ENCODE results near the gene CDK11B.
A peak's percentile ranks its signal among the peaks of the same experiment; 100 is the strongest.

Gene CDK11B

DNA sequence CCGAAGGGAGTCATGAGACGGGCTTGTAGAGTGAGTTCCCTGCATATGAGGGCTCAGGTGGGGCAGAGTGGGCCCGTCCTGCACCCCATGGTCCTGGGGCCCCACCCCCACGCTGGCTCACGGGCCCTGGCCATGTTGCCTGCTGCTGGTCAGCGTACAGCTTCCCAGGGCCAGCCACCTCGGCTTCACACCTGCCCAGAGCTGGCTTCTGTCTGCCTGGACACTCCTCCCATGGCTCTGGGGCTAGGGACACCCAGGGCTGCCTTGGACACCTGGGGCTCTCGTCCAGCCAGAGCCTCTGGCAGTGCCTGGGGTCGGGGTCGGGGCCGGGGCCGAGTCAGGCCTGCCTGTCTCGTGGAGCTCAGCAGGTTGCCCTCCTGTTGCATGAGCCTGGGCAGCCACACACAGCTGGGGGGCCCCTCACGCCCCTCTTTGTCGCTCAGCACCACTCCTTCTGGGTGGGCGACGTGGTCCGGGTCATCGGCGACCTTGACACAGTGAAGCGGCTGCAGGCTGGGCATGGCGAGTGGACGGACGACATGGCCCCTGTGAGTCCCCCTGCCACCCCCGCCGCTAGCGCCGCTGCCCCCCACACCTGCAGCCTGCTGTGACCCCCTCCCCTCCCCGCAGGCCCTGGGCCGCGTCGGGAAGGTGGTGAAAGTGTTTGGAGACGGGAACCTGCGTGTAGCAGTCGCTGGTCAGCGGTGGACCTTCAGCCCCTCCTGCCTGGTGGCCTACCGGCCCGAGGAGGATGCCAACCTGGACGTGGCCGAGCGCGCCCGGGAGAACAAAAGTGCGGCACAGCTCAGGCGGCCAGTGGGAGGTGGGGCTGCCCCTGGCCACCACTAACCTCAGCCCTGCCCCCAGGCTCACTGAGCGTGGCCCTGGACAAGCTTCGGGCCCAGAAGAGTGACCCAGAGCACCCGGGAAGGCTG, 32.3 kb downstream of the CDK11B start:
- DNase-seq, result no peak

DNA sequence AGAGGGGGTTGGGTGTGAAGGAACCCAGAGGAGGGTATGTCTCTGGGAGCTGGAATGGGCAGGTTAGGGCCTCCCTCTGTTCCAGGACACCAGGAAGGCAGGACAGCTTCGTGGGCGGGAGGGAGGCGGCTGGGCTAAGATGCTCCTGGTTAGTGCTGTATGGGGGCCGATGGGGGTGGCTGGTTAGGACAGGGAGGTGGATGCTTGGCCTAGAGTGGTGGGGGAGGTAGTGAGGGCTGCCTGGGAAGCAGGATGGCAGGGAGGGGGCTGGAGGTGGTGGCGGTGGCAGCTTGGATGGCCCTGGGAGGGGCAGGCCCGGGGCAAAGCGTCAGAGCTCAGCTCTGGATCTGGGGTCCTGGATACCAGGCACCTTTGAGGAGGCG, 33.0 kb downstream of the CDK11B start:
- no peak for DNase-seq

DNA sequence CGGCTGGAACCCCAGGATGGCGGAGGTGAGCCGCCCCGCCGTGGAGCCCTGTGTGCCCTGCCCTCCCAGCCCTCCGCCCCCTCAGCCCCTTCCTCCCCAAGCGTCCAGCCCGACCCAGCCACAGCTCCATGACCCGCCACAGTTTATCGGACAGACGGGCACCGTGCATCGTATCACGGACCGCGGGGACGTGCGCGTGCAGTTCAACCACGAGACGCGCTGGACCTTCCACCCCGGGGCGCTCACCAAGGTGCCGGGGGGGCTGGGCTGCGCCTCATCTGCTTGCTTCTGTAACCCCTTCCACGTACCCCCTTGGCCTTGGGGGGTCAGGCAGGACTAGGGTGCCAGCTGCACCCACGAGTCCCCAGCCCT, 33.4 kb downstream of the CDK11B start:
- DNase-seq, result no peak

DNA sequence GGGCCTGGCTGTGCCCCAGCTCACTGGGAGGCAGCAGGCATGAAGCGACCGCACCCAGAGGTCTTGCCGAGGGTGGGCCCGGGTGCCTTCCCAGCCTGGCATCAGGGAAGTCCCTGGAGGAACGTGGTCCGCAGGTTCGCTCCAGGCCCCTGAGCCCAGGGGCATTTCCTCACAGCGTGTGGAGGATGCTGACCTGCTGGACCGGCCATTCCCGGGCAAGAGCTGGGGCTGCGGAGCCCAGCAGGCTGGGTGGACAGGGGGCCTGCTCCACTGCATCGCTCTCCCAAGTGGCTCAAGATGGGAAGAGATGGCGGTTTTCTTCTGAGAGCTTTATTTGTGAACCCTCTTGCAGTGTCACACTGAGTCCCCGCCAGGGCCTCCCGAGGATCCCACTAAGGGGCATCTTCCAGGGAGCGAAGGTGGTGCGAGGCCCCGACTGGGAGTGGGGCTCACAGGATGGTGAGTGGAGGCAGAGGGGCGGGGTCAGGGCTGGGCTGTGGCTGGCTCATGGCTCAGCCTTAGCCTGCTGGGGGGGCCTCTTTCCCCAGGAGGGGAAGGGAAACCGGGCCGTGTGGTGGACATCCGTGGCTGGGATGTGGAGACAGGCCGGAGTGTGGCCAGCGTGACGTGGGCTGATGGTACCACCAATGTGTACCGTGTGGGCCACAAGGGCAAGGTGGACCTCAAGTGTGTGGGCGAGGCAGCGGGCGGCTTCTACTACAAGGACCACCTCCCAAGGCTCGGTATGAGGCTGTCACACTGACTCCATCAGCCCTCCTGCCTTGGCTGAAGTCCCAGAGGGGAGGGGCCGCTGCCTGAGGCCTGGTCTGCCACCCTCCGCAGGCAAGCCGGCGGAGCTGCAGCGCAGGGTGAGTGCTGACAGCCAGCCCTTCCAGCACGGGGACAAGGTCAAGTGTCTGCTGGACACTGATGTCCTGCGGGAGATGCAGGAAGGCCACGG, 34.1 kb downstream of the CDK11B start:
- DNase-seq, result no peak

DNA sequence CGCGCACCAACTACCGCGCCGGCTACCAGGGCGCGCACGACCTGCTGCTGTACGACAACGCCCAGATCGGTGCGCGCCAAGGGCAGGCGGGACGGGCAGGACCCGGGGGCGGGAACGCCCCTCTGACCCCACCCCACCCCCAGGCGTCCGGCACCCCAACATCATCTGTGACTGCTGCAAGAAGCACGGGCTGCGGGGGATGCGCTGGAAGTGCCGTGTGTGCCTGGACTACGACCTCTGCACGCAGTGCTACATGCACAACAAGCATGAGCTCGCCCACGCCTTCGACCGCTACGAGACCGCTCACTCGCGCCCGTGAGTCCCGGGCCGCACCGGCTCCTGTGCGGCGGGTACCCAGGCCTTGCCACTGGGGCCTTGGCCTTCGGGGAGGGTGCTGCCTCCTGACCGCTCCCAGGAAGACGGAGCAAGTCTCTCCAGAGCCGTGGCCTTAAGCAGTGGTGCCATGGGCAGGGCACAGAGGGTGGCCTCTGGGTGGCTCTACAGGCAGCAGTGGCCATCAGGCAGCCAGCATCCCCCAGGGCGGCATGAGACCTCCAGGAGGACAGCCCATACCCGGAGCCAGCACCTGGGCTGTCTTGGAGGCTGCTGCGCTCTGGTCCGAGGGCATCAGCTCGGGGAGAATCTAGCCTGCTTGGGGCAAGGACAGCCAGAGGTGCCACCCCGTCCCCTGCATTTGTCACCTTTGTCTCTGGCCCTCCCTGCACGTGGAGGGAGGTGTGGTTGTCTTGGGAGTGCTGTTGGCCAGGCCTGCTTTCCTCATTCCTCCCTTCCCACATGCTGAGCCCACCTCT, 35.0 kb downstream of the CDK11B start:
- DNase-seq, result no peak

DNA sequence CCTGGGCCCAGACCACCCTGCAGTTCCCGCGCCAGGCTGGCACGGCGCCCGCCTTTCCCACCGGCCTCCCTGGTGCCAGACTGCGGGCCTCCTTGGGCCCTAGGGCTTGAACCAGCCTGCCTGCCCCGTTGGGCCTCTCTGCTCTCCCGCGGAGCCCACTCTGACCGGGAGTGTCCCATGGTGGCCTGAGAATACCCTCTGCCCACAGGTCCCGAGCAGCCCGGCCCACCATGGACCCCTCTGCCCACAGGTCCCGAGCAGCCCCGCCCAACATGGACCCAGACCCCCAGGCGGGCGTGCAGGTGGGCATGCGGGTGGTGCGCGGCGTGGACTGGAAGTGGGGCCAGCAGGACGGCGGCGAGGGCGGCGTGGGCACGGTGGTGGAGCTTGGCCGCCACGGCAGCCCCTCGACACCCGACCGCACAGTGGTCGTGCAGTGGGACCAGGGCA, 35.6 kb downstream of the CDK11B start:
- DNase-seq, result no peak

DNA sequence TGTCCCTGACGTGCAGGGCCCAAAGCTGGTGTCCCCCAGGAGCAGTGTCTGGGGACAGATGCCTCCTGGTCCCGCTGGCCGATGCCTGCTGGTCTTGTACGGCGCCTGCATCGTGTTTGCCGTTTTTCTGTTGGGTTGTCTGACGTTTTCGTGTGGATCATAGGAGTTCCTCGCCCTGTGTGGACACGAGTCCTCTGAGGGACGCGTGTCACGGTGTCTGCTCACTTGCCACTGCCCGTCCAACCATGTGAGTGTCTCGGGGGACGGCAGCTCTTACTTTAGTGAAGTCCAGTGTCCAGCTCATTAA, 36.1 kb downstream of the CDK11B start:
- DNase-seq, result no peak

DNA sequence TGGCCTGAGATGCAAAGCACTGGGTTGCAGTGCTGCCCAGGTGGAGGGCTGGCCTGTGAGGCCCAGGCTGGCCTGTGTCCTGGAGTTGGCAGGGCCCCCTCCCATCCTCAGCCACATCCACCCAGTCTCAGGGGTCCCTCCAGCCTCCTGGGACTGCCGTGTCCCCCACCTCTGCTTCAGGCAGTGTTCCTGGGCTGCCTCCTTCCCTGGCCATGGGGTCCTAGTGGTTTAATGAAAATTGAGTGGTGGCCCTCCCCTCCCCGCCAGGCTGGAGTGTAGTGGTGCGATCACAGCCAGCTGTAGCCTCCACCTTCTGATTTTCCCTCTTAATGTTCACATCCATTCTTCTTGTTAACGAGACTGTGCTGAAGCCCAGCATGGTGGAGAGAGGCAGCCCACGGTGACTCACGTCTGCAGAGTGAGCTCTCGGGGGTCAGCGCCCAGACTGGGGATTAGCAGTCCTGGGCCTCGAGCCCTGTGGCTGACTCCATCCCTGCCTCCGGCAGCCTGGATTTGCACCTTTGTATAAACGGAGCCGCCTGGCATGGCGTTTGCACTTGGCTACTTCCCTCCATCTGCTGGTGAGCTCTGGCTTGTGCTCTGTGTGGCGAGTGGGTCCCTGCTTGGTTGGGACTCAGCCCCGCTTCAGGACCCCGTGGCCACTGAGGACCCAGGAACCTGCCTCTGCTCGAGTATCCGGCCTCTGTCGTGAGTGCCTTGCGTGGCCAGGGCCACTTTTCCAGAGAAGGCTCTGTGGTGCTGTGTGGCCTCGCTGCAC, 36.6 kb downstream of the CDK11B start:
- DNase-seq, result no peak

DNA sequence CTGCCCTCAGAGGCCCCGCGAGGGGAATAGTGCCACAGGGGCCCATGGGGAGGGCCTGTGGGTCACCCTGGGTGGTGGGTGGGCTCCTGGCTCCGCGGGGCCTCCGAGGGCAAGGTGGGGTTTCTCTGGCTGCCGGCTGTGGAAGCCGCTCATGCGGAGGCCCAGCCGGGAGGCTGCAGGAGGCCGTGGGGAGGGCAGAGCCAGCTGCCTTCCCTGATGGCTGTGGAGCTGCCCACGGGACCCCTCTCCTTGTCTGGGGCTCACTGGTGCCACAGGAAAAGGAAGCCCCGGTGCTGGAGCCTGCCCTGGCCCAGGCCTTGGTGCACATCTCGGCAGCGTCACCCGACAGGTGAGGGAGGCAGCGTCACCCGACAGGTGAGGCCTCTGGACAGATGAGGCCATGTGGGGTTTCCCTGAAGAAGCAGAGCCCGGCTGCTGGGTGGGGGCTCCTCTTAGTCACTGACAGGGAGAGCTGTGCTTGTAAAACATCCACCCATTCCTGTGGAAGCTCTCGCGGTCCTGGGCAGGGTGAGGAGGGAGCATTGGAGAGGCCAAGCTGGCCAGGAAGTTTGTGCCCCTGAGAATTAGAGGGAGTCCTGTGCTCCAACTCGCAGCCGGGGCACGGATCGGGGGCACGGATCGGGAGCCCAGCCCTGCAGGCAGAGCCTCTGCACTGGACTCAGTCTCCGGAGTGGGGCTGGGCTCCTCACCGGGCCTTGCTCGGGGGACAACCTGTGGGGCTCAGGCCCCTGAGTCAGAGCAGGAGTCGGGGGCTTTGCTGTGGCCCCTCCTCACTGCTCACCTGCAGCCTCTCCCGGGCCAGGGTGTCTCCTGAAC, 37.4 kb downstream of the CDK11B start:
- DNase-seq, result no peak

DNA sequence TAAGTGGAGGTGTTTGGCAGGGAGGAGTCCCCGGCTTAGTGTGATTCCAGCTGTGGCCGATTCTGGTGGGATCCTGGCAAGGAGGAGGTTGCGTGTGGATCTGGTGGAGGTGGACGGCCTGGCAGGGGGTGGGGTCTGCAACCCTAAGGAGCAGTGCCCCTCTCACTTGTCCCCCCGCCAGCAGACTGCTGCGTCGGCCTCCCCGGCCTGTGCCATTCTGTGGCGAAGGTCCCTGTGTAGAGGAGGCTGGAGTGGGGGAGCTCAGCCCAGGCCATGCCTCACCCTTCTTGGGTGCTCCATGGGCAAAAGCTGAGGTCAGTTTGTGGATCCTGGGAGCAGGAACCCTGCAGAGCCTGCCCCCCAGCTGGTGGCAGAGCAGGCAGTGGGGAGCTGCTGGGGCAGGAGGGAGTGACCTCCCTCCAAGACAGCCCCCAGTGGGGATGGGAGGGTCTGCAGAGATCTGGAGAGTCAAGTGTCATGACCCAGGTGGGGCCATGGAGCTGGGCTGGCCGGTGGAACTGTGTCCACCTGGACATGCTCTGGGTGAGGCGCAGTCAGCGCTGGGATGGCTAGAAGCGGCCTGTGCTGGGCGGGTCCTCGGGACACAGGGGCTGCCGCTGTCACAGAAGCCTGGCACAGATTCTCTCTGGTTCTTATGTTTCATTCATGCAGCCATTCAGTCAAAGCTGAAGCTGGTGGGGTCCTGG, 38.2 kb downstream of the CDK11B start:
- DNase-seq, result no peak

DNA sequence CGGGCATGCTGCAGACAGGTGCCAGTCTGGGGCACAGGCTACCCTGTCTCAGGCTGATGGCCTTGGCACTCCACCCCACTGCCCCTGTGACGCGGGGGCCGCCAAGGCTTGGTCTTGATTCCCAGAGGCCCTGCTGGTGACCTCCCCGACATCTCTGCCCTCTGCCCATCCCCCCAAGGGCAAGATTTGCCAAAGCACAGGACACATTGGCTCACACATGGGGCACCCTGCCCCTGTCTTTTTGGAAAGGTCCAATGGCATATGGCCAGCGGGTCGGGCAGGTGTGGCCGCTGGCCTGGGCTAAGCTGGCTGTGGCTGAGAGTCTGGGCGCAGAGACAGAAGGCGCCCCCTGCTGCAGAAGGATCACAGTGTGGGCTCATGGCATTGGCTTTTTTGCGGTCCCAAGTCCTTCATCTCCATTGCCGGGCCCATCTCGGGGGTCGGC, 38.9 kb downstream of the CDK11B start:
- no peak for DNase-seq

DNA sequence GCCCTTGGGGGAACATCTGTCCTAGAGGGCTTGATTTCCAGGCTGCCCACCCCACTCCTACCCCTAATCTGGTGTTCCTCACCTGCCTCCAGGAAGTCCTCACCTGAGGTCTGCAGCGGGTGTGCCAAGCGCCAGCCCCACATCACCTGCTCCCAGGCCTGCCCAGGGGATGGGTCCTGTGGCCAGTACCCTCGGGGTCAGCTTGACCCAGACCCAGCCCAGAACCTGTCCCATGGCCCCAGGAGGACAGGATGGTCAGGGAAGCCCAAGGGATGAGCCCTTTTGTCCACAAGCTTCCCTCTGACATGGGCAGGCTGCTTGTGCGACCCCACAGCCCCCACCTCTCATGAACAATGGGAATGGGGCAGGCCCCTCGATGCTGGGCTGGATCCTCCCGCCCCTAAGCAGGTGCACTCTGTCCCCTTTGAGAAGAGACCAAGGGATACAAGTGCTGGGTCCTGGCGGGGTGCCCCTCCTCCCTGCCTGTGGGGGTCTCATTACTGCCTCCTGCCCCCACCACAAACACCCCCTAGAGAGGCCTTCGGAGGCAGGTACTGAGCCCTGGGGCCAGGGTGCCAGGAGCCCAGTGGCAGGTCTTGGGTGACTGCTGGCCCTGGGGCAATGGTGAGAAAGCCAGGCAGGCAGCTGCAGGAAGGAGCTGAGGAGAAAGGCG, 40.3 kb downstream of the CDK11B start:
- no peak for DNase-seq

DNA sequence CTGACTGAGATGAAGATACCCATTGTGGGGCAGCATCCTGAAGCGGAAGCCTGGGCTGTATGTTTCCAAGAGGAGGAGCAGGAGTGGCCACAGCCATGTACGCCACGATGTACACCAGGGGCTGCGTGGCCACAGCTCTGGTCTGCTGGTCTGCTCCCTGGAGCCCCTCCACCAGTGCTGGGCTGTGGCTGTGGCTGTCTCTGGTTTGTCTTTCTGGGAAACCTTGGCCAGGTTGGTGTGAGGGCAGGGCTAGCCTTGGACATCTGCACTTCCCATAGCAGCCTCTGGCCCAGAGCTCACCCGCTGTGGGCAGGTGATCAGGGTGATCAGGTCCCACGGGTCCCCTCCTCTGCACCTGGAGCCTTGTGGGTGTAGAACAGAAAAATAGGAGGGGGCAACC, 40.9 kb downstream of the CDK11B start:
- no peak for DNase-seq

DNA sequence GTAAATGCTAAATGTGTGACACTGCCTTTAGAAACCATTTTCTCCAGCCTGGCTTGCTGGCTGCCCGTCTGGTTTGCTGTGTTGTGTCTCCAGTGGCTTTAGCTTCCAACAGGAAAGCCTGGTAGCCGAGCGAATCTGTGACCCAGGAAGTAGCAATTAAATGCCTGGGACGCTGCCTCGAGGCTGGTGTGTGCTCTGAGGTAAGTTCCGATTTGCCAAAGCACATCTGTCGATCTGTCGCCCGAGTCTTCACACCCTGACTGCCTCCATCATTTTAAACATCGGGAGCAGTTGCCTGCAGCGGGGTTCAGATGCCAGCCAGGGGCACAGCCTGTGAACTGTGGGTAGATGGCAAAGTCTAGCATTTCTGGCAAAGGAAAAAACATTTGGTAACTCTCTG, 41.3 kb downstream of the CDK11B start:
- no peak for DNase-seq

DNA sequence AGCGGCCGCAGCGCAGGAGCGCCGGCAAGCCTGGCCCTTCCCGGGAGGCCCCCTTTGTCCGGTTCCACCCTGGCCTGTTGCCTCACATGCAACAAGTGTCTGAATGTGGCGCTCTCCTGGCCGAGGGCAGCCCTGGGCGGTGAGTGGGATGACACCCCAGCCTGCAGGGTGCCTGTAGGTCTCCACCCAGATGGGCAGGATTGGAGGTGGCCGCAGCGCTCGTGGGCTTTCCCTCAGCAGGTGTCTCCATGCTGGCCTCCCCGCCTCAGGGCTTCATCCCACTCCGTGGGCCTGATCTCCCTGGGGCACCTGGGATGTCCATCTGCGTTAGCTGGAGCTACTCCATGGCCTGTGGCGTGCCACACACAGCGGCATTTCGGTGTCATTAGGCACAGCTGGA, 42.0 kb downstream of the CDK11B start:
- no peak for DNase-seq

DNA sequence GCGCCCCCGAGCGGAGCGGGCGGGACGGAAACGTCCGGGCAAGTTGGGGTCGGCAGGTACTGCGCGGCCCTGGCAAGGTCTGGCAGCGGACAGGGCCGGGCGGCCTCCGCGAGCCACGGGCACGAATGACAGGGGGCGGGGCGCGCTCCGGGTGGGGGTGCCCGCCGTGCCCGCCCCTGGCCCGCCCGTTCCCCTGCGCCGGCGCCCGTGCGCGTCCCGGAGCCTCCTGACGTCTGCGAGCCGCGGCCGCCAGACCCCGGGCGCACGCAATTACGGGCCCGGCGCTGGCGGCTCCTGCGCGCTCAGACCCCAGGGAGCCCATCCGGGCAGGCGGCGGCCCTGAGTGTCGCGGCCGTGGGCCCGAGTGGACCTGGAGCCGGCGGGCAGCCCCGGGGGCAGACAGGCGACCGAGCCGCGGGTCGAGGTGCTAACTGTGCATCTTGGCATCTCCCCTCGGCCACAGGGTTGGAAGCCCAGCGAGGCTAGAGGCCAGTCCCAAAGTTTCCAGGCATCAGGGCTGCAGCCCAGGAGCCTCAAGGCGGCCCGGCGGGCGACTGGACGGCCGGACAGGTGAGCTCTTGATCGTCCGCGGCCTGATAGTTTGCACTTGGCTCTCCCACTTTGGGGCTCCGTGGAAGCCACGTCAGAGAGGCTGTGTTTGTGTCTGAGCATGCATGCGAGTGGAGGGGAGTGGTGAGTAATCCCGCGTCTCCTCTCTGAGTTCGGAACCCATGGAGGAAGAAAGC, 42.6 kb downstream of the CDK11B start:
- peak; percentile 12 for DNase-seq

DNA sequence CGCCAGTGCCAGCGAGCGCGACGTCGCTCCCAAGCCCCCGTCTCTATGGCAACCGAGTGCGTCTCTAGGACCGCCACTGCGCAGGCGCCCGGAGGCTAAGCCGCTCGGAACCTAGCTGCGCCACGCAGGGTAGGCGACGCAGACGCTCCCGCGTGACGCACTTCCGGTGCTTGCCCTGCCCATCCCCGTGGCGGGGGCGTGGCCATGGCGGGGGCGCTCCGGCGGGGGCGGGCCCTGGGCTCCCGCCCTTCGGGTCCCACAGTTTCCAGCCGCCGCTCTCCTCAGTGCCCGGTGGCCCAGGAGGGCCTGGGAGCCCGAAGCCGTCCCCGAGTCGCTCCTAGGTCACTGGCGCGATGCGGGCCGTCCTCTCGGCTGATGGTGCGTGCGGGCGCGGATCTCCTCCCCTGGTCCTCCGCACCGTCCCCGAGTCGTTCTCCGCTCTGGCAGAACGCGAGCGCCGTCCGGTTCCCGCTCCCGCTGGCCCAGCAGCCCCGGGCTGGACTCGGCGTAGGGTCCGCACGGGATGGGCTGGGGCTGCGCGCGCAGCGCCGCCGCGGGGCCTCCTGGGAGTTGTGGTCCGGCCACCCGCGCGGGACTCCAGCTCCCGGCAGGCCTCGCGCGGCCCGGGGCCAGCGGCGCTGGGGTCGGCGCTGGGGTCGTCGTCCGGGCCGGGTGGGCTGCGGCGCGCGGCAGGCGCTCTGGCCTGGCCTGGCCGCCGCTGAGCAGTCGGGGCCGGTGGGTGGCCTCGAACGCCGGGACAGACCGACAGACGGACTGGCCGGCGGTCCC, 43.4 kb downstream of the CDK11B start, which contains the start of gene MIB2:
Gene MIB2, plus strand, starts transcription at position 245 of the 789 bp plus-strand sequence. CDS start 7,953 bp downstream, outside the sequence.
- peak; percentile 95 for DNase-seq

DNA sequence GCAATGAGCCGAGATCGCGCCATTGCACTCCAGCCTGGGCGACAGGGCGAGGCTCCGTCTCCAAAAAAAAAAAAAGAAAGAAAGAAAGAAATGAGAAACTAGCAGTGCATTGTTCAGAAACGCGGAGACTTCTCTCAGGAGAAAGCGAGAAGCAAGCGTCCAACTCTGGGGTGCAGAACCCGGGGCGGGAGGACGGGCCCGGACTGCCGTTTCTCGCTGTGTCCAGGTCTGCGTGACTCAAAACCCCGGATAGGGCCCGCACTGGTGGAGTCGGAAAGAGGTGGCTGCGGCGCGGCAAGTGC, 43.9 kb downstream of the CDK11B start:
- no peak for DNase-seq
